ENCODE results near the gene GCM1.

GCM1 gene

GRCh38 chr6:53125276-53125675, 23.4 kb downstream of the GCM1 start:
- TF ChIP-seq CTCF (IDR thresholded peaks at IDR 0.05), result no peak
- H3K4me1 ChIP-seq, result no peaks in the 10 kb centered on the region
- H3K27ac ChIP-seq, result no peak overlapping the region
- no peak overlapping the region for H3K4me3 ChIP-seq
- intact Hi-C loops (cut with DNase I; ENCODE audit: low total_unique reads), result no loop called here
- H3K36me3 ChIP-seq, result no peaks in the 10 kb centered on the region
- H3K9me3 ChIP-seq, result no peaks in the 10 kb centered on the region
- no peak for DNase-seq
- peaks cover 0 to 7% of the 10 kb centered on the region in 2 donors for H3K27me3 ChIP-seq

GRCh38 chr6:53124131-53124800, 24.4 kb downstream of the GCM1 start:
- intact Hi-C loops (cut with DNase I; ENCODE audit: low total_unique reads), result no loop called here
- peaks cover 0 to 7% of the 10 kb centered on the region in 2 donors for H3K27me3 ChIP-seq

GRCh38 chr6:53119772-53120409, 28.8 kb downstream of the GCM1 start:
- Histone ChIP-seq H3K27me3 (no peaks in the 10 kb centered on the region), H3K9me3 (no peaks in the 10 kb centered on the region), H3K27ac (no peak overlapping the region), H3K4me3 (no peak overlapping the region), H3K4me1 (no peaks in the 10 kb centered on the region), H3K36me3 (no peaks in the 10 kb centered on the region)
- intact Hi-C loops (cut with DNase I; ENCODE audit: low total_unique reads), result no loop called here
- DNase-seq, result no peak
- TF ChIP-seq CTCF (IDR thresholded peaks at IDR 0.05), result no peak

More at GRCh38 chr6:53124131-53124800, 24.4 kb downstream of the GCM1 start:
- no peaks in the 10 kb centered on the region for H3K9me3 ChIP-seq
- no peaks in the 10 kb centered on the region for H3K36me3 ChIP-seq
- no peak for TF ChIP-seq CTCF (IDR thresholded peaks at IDR 0.05)
- DNase-seq, result no peak
- H3K27ac ChIP-seq, result no peak overlapping the region
- H3K4me1 ChIP-seq, result no peaks in the 10 kb centered on the region
- no peak overlapping the region for H3K4me3 ChIP-seq

- no peak overlapping the region for H3K27ac ChIP-seq
- no peaks in the 10 kb centered on the region for H3K9me3 ChIP-seq
- H3K4me1 ChIP-seq, result no peaks in the 10 kb centered on the region
- no peaks in the 10 kb centered on the region for H3K27me3 ChIP-seq
- intact Hi-C loops (cut with DNase I; ENCODE audit: low total_unique reads), result no loop called here
- no peaks in the 10 kb centered on the region for H3K36me3 ChIP-seq
- no peak for DNase-seq
- no peak for TF ChIP-seq CTCF (IDR thresholded peaks at IDR 0.05)
- no peak overlapping the region for H3K4me3 ChIP-seq
Observed at GRCh38 chr6:53119349-53119748, 29.3 kb downstream of the GCM1 start.

GRCh38 chr6:53115741-53116140, 32.9 kb downstream of the GCM1 start:
- no peaks in the 10 kb centered on the region for H3K4me1 ChIP-seq
- H3K27me3 ChIP-seq, result no peaks in the 10 kb centered on the region
- DNase-seq, result no peak
- no peak overlapping the region for H3K27ac ChIP-seq
- no peak for TF ChIP-seq CTCF (IDR thresholded peaks at IDR 0.05)
- no peak overlapping the region for H3K4me3 ChIP-seq
- intact Hi-C loops (cut with DNase I; ENCODE audit: low total_unique reads), result no loop called here
- no peaks in the 10 kb centered on the region for H3K9me3 ChIP-seq
- H3K36me3 ChIP-seq, result no peaks in the 10 kb centered on the region
